Transverse colon (tissue), 4 donors: ENCODE measurements around the gene KLHL13.

Source experiments
- EP300 ChIP-seq: sonication (generic); formaldehyde crosslinking; IDR thresholded peaks from one replicate; pipeline ENCODE4 v1.6.1; 2017; ENCODE audit warnings: antibody characterized with exemption, low read depth
- POLR2A ChIP-seq: fragments of 450-650 bp; IDR thresholded peaks from one replicate; pipeline ENCODE4 v1.6.1; 2016; ENCODE audit warnings: antibody characterized with exemption, mild to moderate bottlenecking, moderate library complexity
- POLR2AphosphoS5 ChIP-seq, 3 donors: sonication (generic); formaldehyde crosslinking; IDR thresholded peaks; one replicate each; pipeline ENCODE4 v1.6.1; 2016; ENCODE audit warnings: antibody characterized with exemption in 3 of 3
- TF ChIP-seq, protein P1 (sequence below), 5 experiments: fragments of 200-600 bp in 3 of 5; fragments of 450-650 bp in 2 of 5; sonication (generic) in 3 of 5; IDR thresholded peaks; 1 replicate in 2 of 5; 2 replicates in 3 of 5; pipeline ENCODE4 v1.5.1; 2016 to 2017; ENCODE audit warnings: antibody characterized with exemption in 5 of 5, inconsistent platforms in 3 of 5, mild to moderate bottlenecking in 2 of 5, moderate library complexity in 1 of 5

DNA sequence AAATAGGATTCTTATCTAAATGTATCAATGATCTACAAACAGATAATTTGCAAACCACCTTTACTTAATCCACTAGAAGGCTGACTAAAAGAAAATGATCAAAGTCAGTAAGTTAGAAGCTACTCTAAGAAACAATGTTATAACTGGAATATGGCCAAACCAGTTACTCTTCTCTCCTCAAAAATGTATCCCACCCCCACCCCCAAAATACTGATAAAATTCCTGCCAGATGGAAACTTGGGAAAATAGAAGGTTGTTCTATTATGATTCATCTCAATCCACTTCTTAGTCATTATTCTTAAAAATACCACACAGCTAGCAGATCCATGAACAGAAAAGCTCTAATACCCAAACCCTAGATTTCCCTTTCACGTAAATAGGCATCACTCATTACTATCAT, 206.4 kb downstream of the KLHL13 start:
- no peak for TF ChIP-seq POLR2AphosphoS5 (IDR thresholded peaks at IDR 0.05)
- TF ChIP-seq, protein P1, sequence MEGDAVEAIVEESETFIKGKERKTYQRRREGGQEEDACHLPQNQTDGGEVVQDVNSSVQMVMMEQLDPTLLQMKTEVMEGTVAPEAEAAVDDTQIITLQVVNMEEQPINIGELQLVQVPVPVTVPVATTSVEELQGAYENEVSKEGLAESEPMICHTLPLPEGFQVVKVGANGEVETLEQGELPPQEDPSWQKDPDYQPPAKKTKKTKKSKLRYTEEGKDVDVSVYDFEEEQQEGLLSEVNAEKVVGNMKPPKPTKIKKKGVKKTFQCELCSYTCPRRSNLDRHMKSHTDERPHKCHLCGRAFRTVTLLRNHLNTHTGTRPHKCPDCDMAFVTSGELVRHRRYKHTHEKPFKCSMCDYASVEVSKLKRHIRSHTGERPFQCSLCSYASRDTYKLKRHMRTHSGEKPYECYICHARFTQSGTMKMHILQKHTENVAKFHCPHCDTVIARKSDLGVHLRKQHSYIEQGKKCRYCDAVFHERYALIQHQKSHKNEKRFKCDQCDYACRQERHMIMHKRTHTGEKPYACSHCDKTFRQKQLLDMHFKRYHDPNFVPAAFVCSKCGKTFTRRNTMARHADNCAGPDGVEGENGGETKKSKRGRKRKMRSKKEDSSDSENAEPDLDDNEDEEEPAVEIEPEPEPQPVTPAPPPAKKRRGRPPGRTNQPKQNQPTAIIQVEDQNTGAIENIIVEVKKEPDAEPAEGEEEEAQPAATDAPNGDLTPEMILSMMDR (IDR thresholded peaks at IDR 0.05), result no peak
- TF ChIP-seq POLR2A, result no peak
- TF ChIP-seq EP300, result no peak
